Mucosa of descending colon (tissue), 3 donors: ENCODE results near the gene GLI3. TPM values are rescaled to one million over a fixed set of nuclear protein-coding genes. Genes with fewer than 3 reads are reported as not detected.

Source experiments
- ATAC-seq: fragments of 200-7000 bp; cut with Tn5 transposase; one replicate; pipeline ENCODE4 v1.9.1; 2020; ENCODE audit warnings: mild to moderate bottlenecking, moderate library complexity
- DNase-seq, 3 donors: peaks; one replicate each; pipeline ENCODE4 v3.0.0-alpha.2; 2020
- H3K36me3 ChIP-seq: fragments of 200-600 bp; one replicate; pipeline ENCODE4 v1.8.0; 2021; ENCODE audit warnings: low read depth, mild to moderate bottlenecking
- H3K4me1 ChIP-seq: fragments of 200-600 bp; one replicate; pipeline ENCODE4 v1.8.0; 2021; ENCODE audit warnings: low read depth, mild to moderate bottlenecking
- H3K4me3 ChIP-seq: fragments of 200-600 bp; one replicate; pipeline ENCODE4 v1.8.0; 2021; ENCODE audit warnings: mild to moderate bottlenecking
- H3K9me3 ChIP-seq: fragments of 200-600 bp; one replicate; pipeline ENCODE4 v1.8.0; 2021; ENCODE audit warnings: mild to moderate bottlenecking
- CTCF ChIP-seq: fragments of 200-600 bp; IDR thresholded peaks from one replicate; pipeline ENCODE4 v1.8.0; 2022; ENCODE audit warnings: antibody characterized with exemption, mild to moderate bottlenecking
- intact Hi-C, 2 donors: fragments of 100-400 bp; cut with DNase I in 1 of 2; cut with micrococcal nuclease in 1 of 2; formaldehyde crosslinking; loops; one replicate each; pipeline versions ENCODE4 v1.11.0 to v1.11.1; 2022; cut with DNase I, micrococcal nuclease
- total RNA-seq, 3 donors: library from RNA; stranded (reverse); fragmentation: NEBNext Ultra II Directional in 2 of 3; extraction: Animal tissue kit (Norgen Biotek cat#: 25700) in 2 of 3; gene quantifications; one replicate each; pipeline versions ENCODE4 v1.2.1 to v1.2.4, GENCODE V29; 2021 to 2023
- donor health status: DM: no; HTN: no; CAD: no; lungs with moderate emphysema.
- donor health status: DM: no; HTN: no; CAD: no.
- donor health status: DM: no; HTN: yes; CAD: no.

Gene GLI3
- total RNA-seq, 3 donors from 2014 or later: 3.0 to 56.3 (median 8.8) TPM

- no peaks in the 10 kb centered on the region for H3K4me1 ChIP-seq
- H3K4me3 ChIP-seq: no peak overlapping the region
- TF ChIP-seq CTCF: no peak
- H3K9me3 ChIP-seq: no peaks in the 10 kb centered on the region
- intact Hi-C loops: no loop called here
- no peaks in the 10 kb centered on the region for H3K36me3 ChIP-seq
- DNase-seq: no peak
- ATAC-seq: no peak
Measured at GRCh38 chr7:42087616-42088015, 149.4 kb downstream of the GLI3 start.

GRCh38 chr7:42085531-42085930 is 151.5 kb downstream of the GLI3 start:
- no peaks in the 10 kb centered on the region for H3K4me1 ChIP-seq
- intact Hi-C loops: no loop called here

GRCh38 chr7:42084263-42084662 is 152.7 kb downstream of the GLI3 start:
- Histone ChIP-seq H3K4me1 (no peaks in the 10 kb centered on the region), H3K9me3 (no peaks in the 10 kb centered on the region), H3K4me3 (no peak overlapping the region), H3K36me3 (no peaks in the 10 kb centered on the region)
- ATAC-seq (no peak), DNase-seq (no peak)
- intact Hi-C loops: no loop called here
- TF ChIP-seq CTCF: no peak

More at GRCh38 chr7:42085531-42085930, 151.5 kb downstream of the GLI3 start:
- no peak for TF ChIP-seq CTCF
- no peak for ATAC-seq
- H3K36me3 ChIP-seq: no peaks in the 10 kb centered on the region
- H3K9me3 ChIP-seq: no peaks in the 10 kb centered on the region
- H3K4me3 ChIP-seq: no peak overlapping the region
- DNase-seq: no peak

- TF ChIP-seq CTCF: no peak
- Histone ChIP-seq H3K9me3 (no peaks in the 10 kb centered on the region), H3K36me3 (no peaks in the 10 kb centered on the region), H3K4me3 (no peak overlapping the region), H3K4me1 (no peaks in the 10 kb centered on the region)
- ATAC-seq (no peak), DNase-seq (no peak)
- intact Hi-C loops: no loop called here
Measured at GRCh38 chr7:42083284-42083683, 153.7 kb downstream of the GLI3 start.

GRCh38 chr7:42082144-42082543 is 154.9 kb downstream of the GLI3 start:
- no peak for DNase-seq
- H3K4me1 ChIP-seq: no peaks in the 10 kb centered on the region
- intact Hi-C loops: no loop called here

More at GRCh38 chr7:42082144-42082543, 154.9 kb downstream of the GLI3 start:
- no peak for ATAC-seq
- TF ChIP-seq CTCF: no peak
- Histone ChIP-seq H3K36me3 (no peaks in the 10 kb centered on the region), H3K9me3 (no peaks in the 10 kb centered on the region), H3K4me3 (no peak overlapping the region)
